BJ (cell line): ENCODE results near the gene NUDT9. TPM values are rescaled to one million over a fixed set of nuclear protein-coding genes. Genes with fewer than 3 reads are reported as not detected.

Source experiments
- polyA plus RNA-seq: library from polyadenylated mRNA; depleted of rRNA; stranded (reverse); fragments of >200 nt; gene quantifications from 2 replicates; pipeline ENCODE4 v1.2.3, GENCODE V29; 2011; rRNA removed
- small RNA-seq: library from RNA; depleted of rRNA; stranded (forward); fragments of <200 nt; gene quantifications from one replicate; pipeline ENCODE3, GENCODE V24; 2012; ENCODE audit warnings: low replicate concordance, low read depth; ENCODE audit not compliant: insufficient read length

The NUDT9 gene
- polyA plus RNA-seq, 1 experiment = 12.0 TPM

Small RNA genes lying within 50 kb of the gene (small RNA-seq; reads per million reads assigned to genes)
- not detected for gene RN7SL681P

Other genes starting within 250 kb of the NUDT9 start
- 1.7 and 4.3 TPM in 2 replicates for gene KLHL8, start 202.0 kb upstream of the NUDT9 start, polyA plus RNA-seq
- 0.07 TPM in 1 of 2 replicates, not detected in the other for gene HSD17B13, start 99.7 kb upstream of the NUDT9 start, polyA plus RNA-seq
- gene HSD17B11, start 31.4 kb upstream of the NUDT9 start, polyA plus RNA-seq = 11.2 and 30.8 TPM in 2 replicates
- gene SPARCL1, start 106.8 kb downstream of the NUDT9 start, polyA plus RNA-seq = not detected in 2 replicates
- gene DSPP, start 186.0 kb downstream of the NUDT9 start, polyA plus RNA-seq = not detected in 2 replicates
- gene DMP1, start 227.7 kb downstream of the NUDT9 start, polyA plus RNA-seq = not detected in 2 replicates